Sigmoid colon (tissue), 4 donors: Measurements from ENCODE around the gene NOXO1.

Source experiments
- CTCF ChIP-seq, 4 experiments: fragments of 450-650 bp in 3 of 4; fragments of 200-600 bp in 1 of 4; IDR thresholded peaks; one replicate each; pipeline ENCODE4 v1.5.1; 2016 to 2019; ENCODE audit warnings: antibody characterized with exemption in 4 of 4, mild to moderate bottlenecking in 3 of 4, moderate library complexity in 2 of 4
- EP300 ChIP-seq, 4 donors: sonication (generic); formaldehyde crosslinking; IDR thresholded peaks; one replicate each; pipeline ENCODE4 v1.6.1; 2017; ENCODE audit warnings: antibody characterized with exemption in 4 of 4
- POLR2A ChIP-seq, 2 donors: fragments of 450-650 bp; IDR thresholded peaks; one replicate each; pipeline ENCODE4 v1.6.1; 2016; ENCODE audit warnings: antibody characterized with exemption in 2 of 2, mild to moderate bottlenecking in 2 of 2, moderate library complexity in 2 of 2

GRCh38 chr16:1998852-1999801 is 17.9 kb upstream of the NOXO1 start:
- TF ChIP-seq CTCF (IDR thresholded peaks at IDR 0.05): no peak
- no peak for TF ChIP-seq EP300 (IDR thresholded peaks at IDR 0.05)
- TF ChIP-seq POLR2A (IDR thresholded peaks at IDR 0.05): no peak
